Measurements from ENCODE around the gene DPM1.

DPM1 gene

DNA sequence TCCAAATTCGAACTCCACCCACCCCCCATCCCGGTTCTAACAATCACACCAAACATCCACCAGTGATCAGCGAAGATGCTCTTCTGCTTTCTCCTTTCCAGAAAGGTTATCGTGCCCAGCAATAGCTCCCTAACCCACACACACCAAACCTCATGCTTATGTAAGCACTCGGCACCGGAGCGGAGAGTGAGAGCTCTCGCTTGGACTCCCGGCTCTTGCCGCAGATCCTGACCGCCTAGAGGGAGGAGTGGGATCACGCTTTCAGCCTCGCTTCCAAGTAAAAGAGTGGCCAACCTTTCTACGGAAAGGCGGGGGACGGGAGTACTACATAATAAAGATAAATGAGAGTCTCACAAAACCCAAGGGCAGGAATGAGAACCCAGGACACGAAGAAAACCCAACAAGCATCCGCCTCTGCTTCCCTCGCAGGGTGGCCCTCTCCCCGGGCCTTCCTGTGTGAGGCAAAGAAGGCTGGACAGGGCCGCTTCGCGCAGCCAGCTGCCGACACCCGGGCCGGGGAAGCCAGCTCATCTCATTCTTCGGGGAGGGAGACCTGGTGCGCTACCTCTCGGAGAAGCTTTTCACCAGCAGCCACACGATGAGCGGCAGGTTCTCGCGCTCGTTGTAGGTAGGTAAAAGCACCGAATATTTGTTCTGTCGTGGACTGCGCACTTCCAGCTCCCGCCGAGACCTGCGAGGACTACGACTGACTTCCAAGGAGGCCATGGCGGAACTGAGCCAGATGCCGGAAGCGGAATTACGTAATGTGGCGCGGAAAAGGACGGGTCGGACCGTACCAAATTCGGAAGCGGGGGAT lies at the start of gene DPM1:
Gene DPM1, minus strand, starts transcription at position 735 of the 817 bp plus-strand sequence. Its CDS starts 9 bp downstream, at position 726.
- DNase-seq: peak; percentile 89 to 93

DNA sequence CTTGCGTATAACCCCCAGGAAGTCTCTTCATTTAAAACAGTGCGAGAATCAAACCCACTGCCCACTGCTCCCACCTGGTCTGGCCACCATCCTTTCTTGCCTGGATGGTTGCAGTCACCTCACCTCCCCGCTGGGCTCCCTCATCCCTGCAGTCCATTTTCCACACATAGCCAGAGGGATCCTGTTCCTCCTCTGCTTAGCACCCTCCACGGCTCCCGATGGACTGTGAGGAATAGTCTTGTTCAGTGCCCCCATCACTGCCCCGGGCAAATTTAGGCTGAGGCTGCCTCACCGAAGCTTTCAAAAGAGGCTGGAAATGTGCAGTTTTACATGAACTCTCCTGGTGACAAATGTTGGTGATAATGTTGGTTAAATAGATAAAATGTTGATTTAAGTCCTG lies 46.9 kb upstream of the DPM1 start:
- no peak for DNase-seq

- DNase-seq: no peak
Measured at GRCh38 chr20:51004781-51005180, 46.4 kb upstream of the DPM1 start.

DNA sequence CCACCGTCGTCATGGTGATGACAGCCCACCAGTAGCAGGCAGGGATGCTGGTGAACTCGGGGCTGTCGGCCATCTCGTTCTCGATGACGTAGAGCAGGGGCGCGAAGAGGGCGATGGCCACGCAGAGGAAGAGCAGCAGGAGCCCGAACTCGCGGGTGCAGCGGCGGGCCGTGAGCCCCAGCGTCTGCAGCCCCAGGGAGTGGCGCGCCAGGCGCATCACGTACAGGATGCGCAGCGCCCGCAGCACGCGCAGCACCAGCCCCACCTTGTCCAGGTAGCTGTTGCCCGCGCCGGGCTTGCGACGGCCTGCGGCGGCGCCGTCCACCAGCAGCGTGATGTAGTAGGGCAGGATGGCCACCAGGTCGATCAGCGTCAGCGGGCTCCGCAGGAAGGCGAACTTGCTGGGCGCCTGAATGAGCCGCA lies 46.0 kb upstream of the DPM1 start:
- no peak for DNase-seq

DNA sequence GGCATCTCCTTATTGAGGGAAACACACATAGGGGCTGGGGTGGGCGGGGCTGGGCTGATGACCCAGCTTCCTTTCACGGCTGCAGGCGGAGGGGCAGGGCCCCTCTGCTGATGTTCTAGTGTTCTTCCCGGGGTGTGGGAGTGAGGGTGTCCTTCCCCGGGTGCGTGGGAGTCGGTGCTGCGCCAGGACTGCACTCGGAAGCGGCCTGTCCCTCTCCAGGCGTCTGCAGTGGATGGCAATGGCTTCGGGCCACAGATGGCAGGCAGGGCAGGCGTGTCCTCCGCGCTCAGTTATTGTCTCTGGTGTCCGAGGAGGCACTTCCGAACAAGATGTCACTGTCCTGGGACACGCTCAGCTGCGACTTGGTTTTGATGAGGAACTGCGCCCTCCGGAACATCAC lies 45.4 kb upstream of the DPM1 start:
- DNase-seq: no peak

GRCh38 chr20:51002633-51003032 lies 44.3 kb upstream of the DPM1 start:
- DNase-seq: no peak

DNA sequence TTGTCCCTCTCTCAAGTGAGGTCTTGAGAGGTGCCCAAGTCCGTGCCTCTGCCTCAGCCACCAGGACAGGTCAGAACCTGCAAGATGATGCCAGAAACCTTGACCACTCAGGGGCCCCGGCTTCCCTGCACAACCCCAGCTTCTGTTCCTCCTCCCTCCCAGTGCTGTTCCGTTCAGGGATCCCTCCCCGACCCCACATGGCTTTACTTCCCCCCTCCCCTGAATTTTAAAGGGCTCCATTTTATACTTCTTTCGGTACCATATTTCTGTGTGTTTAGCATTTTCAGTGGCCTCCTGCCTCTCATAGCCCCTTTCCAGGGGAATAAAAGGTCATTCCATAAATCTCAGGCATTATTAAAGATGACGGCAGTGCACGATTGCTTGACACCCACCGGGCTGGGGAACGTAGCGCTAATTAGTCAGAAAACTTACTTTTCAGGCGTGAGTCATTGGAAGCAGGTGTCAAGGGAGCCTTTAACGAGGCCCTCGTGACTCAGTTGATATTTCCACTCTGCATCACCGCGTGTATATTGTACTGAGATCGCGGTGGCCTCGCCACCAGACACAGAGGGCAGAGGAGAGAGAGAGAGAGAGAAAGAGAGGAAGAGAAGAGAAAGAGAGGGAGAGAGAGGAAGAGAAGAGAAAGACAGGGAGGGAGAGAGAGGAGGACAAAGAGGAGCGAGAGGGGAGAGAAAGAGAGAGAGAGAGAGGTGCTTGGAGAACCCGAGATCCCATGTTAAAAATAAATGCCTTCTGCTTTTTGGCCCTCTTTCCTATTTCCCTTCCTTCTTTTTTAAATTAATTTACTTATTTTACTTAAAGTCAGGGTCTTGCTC lies 43.3 kb upstream of the DPM1 start:
- no peak for DNase-seq

GRCh38 chr20:50999355-50999754 lies 41.0 kb upstream of the DPM1 start:
- DNase-seq: no peak

DNA sequence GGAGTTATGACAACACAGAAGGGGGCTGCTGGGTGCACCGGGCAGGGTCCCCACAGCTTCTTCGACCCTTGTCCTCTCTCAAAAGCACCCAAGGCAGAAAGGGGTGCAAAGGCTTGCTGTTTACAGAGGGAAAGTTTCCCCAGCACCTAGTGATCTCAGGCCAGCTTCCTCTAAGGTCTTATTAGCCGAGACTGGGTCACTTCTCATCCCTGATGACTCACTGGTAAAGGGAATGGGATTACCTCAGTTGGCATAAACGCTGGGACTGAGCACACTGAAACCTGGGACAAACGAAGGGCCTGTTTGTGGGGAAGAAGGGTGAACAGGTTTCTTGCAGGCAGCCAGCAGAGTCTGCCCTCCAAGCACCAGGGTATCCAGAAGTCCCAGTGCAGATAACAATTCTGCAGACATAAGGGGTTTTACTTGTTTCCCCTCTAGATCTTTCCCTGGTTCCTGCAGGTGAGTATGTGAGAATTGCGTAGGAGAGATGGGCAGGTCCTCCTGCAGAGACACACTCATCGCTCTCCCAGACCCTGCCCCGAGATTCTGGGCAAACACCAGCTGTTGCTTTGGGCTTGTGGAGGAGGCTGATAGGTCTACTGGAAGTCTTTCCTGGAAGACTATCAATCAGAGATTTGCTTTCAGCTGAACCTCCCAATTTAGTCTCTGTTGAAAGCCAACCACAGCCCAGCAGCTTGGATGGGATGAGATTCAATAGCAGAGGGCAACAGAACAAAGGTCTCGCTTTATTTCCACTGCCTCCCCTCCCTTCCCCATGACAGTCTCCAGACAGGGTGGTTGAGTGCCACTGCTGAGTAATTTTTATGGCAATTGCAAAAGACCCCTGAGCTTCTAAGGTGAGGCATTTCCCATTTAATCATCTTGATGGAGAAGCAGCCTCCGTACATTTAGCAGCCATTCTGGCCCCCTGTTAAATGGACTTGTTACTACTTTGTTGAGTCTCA lies 38.9 kb upstream of the DPM1 start:
- DNase-seq: no peak

DNA sequence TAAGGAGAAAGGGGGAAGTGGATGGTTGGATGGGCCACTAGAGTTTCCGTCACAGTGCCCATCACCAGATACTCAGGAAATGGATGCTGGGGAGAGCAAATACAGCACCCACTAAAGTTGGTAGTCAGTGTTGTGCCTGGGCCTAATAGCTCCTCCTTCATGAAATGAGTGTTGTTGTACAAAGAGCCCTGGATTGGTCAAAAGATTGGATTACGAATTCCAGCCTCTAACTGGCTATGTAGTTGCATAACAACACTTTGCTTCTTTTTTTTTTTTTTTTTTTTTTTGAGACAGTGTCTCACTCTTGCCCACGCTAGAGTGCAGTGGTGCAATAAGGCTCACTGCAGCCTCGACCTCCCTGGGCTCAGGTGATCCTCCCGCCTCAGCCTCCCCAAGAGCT lies 37.2 kb upstream of the DPM1 start:
- no peak for DNase-seq

DNA sequence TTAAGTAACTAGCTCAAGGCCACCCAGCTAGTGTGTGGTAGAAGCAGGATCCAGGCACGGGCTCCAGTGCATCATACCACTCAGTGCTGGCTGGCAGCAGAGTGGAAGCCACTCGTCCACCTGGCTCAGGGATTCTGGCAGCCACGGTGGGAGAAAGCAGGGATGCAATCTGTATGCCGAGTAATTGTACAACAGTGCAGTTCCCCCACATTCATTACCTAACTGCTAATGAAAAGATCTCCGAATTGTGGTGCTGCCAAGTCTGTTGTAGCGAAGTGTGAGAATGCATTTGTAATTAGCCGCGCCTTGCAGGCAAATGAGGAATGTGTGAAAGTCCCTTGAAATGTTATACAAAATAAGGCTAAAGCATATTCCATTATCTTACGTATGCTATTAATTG lies 35.5 kb upstream of the DPM1 start:
- no peak for DNase-seq

GRCh38 chr20:50992733-50993457 lies 34.6 kb upstream of the DPM1 start:
- peak; percentile 40 to 73 for DNase-seq

GRCh38 chr20:50992336-50992732 lies 34.0 kb upstream of the DPM1 start:
- no peak for DNase-seq

DNA sequence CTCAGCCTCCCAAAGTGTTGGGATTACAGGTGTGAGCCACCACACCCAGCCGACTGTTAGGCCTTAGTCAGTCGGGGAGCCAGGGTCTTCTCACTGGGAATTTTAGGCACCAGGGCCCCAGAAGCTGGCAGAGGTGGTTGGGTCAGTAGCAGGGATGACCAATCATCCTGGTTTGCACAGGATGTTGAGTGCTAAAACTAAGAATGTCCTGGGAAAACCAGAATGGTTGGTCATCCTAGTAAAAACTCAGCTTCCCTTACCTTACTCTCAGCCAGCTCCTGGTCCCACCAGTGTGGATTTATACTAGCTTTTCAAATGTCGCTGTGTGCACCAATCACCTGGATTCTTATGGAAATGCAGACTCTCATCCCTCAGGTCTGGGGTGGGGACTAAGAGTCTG lies 32.7 kb upstream of the DPM1 start:
- no peak for DNase-seq

GRCh38 chr20:50987493-50988210 lies 29.3 kb upstream of the DPM1 start:
- peak; percentile 71 to 77 for DNase-seq

DNA sequence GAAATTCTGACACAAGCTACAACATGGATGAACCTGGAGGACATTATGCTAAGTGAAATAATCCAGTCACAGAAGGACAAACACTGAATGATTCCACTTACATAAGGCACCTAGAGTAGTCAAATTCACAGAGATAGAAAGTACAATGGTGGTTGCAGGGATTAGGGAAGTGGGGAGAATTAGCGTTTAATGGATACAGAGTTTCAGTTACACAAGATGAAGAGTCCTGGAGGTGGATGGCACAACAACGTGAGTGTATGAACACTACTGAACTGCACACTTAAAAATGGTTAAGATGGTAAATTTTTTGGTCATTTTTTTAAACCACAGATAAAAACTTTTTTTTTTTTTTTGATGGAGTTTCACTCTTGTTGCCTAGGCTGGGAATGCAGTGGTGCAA lies 25.0 kb upstream of the DPM1 start:
- no peak for DNase-seq

- DNase-seq: peak; percentile 29 to 38
Measured at GRCh38 chr20:50982363-50982762, 24.0 kb upstream of the DPM1 start.

- no peak for DNase-seq
Measured at GRCh38 chr20:50981714-50982048, 23.3 kb upstream of the DPM1 start.

- DNase-seq: peak; percentile 46 to 60
Measured at GRCh38 chr20:50980851-50981713, 22.8 kb upstream of the DPM1 start.

- DNase-seq: no peak
Measured at GRCh38 chr20:50980071-50980681, 21.8 kb upstream of the DPM1 start.
